ENCODE measurements around the gene RAB11FIP3.
"Not testable (repeated sequence)": the region's sequence is repeated elsewhere in the genome, so short reads cannot be mapped to it uniquely, and the experiment has no call there.

Gene RAB11FIP3

GRCh38 chr16:483341-484075 lies 58.1 kb downstream of the RAB11FIP3 start:
- TF ChIP-seq ZFX (IDR thresholded peaks at IDR 0.05) (no peak), CTCF (conservative IDR thresholded peaks at IDR 0.05) (no peak)
- H3K27ac ChIP-seq, result no peak overlapping the region

GRCh38 chr16:489606-490005 lies 64.2 kb downstream of the RAB11FIP3 start:
- no peak overlapping the region for H3K27ac ChIP-seq

GRCh38 chr16:490768-491167 lies 65.3 kb downstream of the RAB11FIP3 start:
- TF ChIP-seq CTCF (conservative IDR thresholded peaks at IDR 0.05), result no peak
- H3K27ac ChIP-seq, result no peak overlapping the region

More at GRCh38 chr16:489606-490005, 64.2 kb downstream of the RAB11FIP3 start:
- TF ChIP-seq ZFX (IDR thresholded peaks at IDR 0.05) (no peak), CTCF (conservative IDR thresholded peaks at IDR 0.05) (no peak)

- TF ChIP-seq ZFX (IDR thresholded peaks at IDR 0.05) (no peak), CTCF (conservative IDR thresholded peaks at IDR 0.05) (no peak)
- no peak overlapping the region for H3K27ac ChIP-seq
These were observed 65.9 kb downstream of the RAB11FIP3 start for GRCh38 chr16:491220-491919.

GRCh38 chr16:492211-492875 lies 66.9 kb downstream of the RAB11FIP3 start:
- no peak for TF ChIP-seq ZFX (IDR thresholded peaks at IDR 0.05)
- TF ChIP-seq CTCF (conservative IDR thresholded peaks at IDR 0.05), result no peak
- H3K27ac ChIP-seq, result no peak overlapping the region

- H3K27ac ChIP-seq, result not testable (repeated sequence)
These were observed 69.2 kb downstream of the RAB11FIP3 start for GRCh38 chr16:494676-495075.

- no peak overlapping the region for H3K27ac ChIP-seq
- peak; percentile 74 for TF ChIP-seq CTCF (conservative IDR thresholded peaks at IDR 0.05)
- TF ChIP-seq ZFX (IDR thresholded peaks at IDR 0.05), result no peak
These were observed 69.8 kb downstream of the RAB11FIP3 start for GRCh38 chr16:495127-495748.

All from C4-2B (cell line).